SK-N-SH (cell line): ENCODE measurements around the gene RHBDL1. TPM values are rescaled to one million over a fixed set of nuclear protein-coding genes. Genes with fewer than 3 reads are reported as not detected.

Experiments used
- CTCF ChIA-PET: fragments of 300-600, 350-600 bp; formaldehyde crosslinking; extraction: SDS; loops from one replicate; lab custom pipeline; 2021; lab: Yijun Ruan, JAX
- POLR2A ChIA-PET: fragments of 350-600 bp; sonication (Branson Sonifier 250); formaldehyde crosslinking; extraction: SDS; loops from one replicate; lab custom pipeline; 2020; ENCODE audit warnings: antibody characterized with exemption, inconsistent platforms; lab: Yijun Ruan, JAX
- DNase-seq: peaks from one replicate; pipeline ENCODE4 v3.0.0; 2012
- H2AFZ ChIP-seq: fragments of 200-600 bp; sonication (generic); 2 replicates; pipeline ENCODE4 v1.8.1; 2016; ENCODE audit warnings: antibody characterized with exemption, mild to moderate bottlenecking, low read depth
- H3F3A ChIP-seq: fragments of 200-600 bp; sonication (generic); replicated peaks from 2 replicates; pipeline ENCODE3; 2016; ENCODE audit warnings: antibody characterized with exemption, mild to moderate bottlenecking; ENCODE audit not compliant: insufficient read depth
- H3K27ac ChIP-seq, 2 experiments: fragments of 200-500 bp in 1 of 2; fragments of 200-600 bp in 1 of 2; sonication (Bioruptor generic) in 1 of 2; sonication (generic), shearing (Covaris generic) in 1 of 2; 2 replicates each; pipeline versions ENCODE4 v1.5.1 to v1.6.1; 2014 to 2016; ENCODE audit warnings: low read depth in 2 of 2, inconsistent platforms in 1 of 2, low read length in 1 of 2, mild to moderate bottlenecking in 1 of 2, mixed read lengths in 1 of 2
- H3K27me3 ChIP-seq: fragments of 200-600 bp; sonication (generic), shearing (Covaris generic); 2 replicates; pipeline ENCODE4 v1.6.1; 2016; ENCODE audit warnings: mixed run types; ENCODE audit not compliant: insufficient read depth
- H3K36me3 ChIP-seq, 2 experiments: fragments of 200-500 bp in 1 of 2; fragments of 200-600 bp in 1 of 2; sonication (Bioruptor generic) in 1 of 2; sonication (generic) in 1 of 2; replicated peaks in 1 of 2; 2 replicates each; pipeline versions ENCODE3 to v1.5.1; 2014 to 2016; ENCODE audit warnings: low read length in 1 of 2, mild to moderate bottlenecking in 1 of 2; ENCODE audit not compliant: insufficient read depth in 2 of 2, control insufficient read depth in 1 of 2
- H3K4me1 ChIP-seq, 2 experiments: fragments of 200-500 bp in 1 of 2; fragments of 200-600 bp in 1 of 2; sonication (Bioruptor generic) in 1 of 2; sonication (generic), shearing (Covaris generic) in 1 of 2; 2 replicates each; pipeline versions ENCODE4 v1.5.1 to v1.6.1; 2014 to 2016; ENCODE audit warnings: low read depth in 1 of 2, low read length in 1 of 2, mixed run types in 1 of 2; ENCODE audit not compliant: insufficient read depth in 2 of 2, control insufficient read depth in 1 of 2
- H3K4me2 ChIP-seq: fragments of 200-600 bp; sonication (generic), shearing (Covaris generic); 2 replicates; pipeline ENCODE4 v1.6.1; 2017; ENCODE audit warnings: mixed run types
- H3K4me3 ChIP-seq, 2 experiments: fragments of 200-500 bp in 1 of 2; fragments of 200-600 bp in 1 of 2; sonication (Bioruptor generic) in 1 of 2; sonication (generic), shearing (Covaris generic) in 1 of 2; 2 replicates each; pipeline versions ENCODE4 v1.5.1 to v1.8.1; 2014 to 2016; ENCODE audit warnings: low read depth in 2 of 2, inconsistent platforms in 1 of 2, low read length in 1 of 2, mild to moderate bottlenecking in 1 of 2, mixed read lengths in 1 of 2, moderate library complexity in 1 of 2
- H3K79me2 ChIP-seq: fragments of 200-600 bp; sonication (generic); 2 replicates; pipeline ENCODE4 v1.8.1; 2017; ENCODE audit warnings: mild to moderate bottlenecking; ENCODE audit not compliant: insufficient read depth
- H3K9ac ChIP-seq: fragments of 200-600 bp; sonication (generic); 2 replicates; pipeline ENCODE4 v1.6.1; 2017; ENCODE audit warnings: mixed run types
- H3K9me2 ChIP-seq: fragments of 200-600 bp; sonication (generic); 2 replicates; pipeline ENCODE4 v1.6.1; 2017; ENCODE audit warnings: mixed run types
- H3K9me3 ChIP-seq: fragments of 200-600 bp; sonication (generic); 2 replicates; pipeline ENCODE4 v1.6.1; 2017; ENCODE audit warnings: mixed run types, mild to moderate bottlenecking, moderate library complexity
- H4K20me1 ChIP-seq: fragments of 200-600 bp; sonication (generic); 2 replicates; pipeline ENCODE4 v1.6.1; 2017; ENCODE audit warnings: mild to moderate bottlenecking, mixed run types; ENCODE audit not compliant: insufficient read depth
- FOXJ3 ChIP-seq: sonication (generic); formaldehyde crosslinking; IDR thresholded peaks from 2 replicates; pipeline ENCODE4 v1.5.1; 2020; ENCODE audit warnings: mild to moderate bottlenecking, missing genetic modification reagents
- GABPA ChIP-seq: IDR thresholded peaks from 2 replicates; pipeline ENCODE4 v1.4.0; 2012; ENCODE audit warnings: low read depth, mild to moderate bottlenecking
- GATA2 ChIP-seq: sonication (generic); formaldehyde crosslinking; IDR thresholded peaks from 2 replicates; pipeline ENCODE4 v1.5.0; 2020; ENCODE audit warnings: mild to moderate bottlenecking, missing genetic modification reagents
- IRF3 ChIP-seq: fragments of 150-350 bp; IDR thresholded peaks from 2 replicates; pipeline ENCODE4 v1.6.1; 2016; ENCODE audit warnings: mild to moderate bottlenecking, low read depth, low read length
- JUND ChIP-seq: IDR thresholded peaks from 2 replicates; pipeline ENCODE4 v1.4.0; 2012
- MAX ChIP-seq: IDR thresholded peaks from 2 replicates; pipeline ENCODE4 v1.4.0; 2012; ENCODE audit warnings: low read depth
- NFIC ChIP-seq: IDR thresholded peaks from 2 replicates; pipeline ENCODE4 v1.4.0; 2012; ENCODE audit warnings: borderline replicate concordance
- PBX3 ChIP-seq: IDR thresholded peaks from 2 replicates; pipeline ENCODE4; 2012
- RCOR1 ChIP-seq: fragments of 150-350 bp; IDR thresholded peaks from 2 replicates; pipeline ENCODE4 v1.6.1; 2017; ENCODE audit warnings: antibody characterized with exemption, low read length
- RFX5 ChIP-seq: IDR thresholded peaks from 2 replicates; pipeline ENCODE4 v1.6.1; 2012; ENCODE audit warnings: mild to moderate bottlenecking, improper control_type of control experiment, low read length
- RXRA ChIP-seq: IDR thresholded peaks from 2 replicates; pipeline ENCODE4 v1.4.0; 2012; ENCODE audit warnings: low read depth, mild to moderate bottlenecking, borderline replicate concordance
- USF1 ChIP-seq: IDR thresholded peaks from 2 replicates; pipeline ENCODE4 v1.4.0; 2012; ENCODE audit warnings: low read depth, borderline replicate concordance
- YY1 ChIP-seq: IDR thresholded peaks from 2 replicates; pipeline ENCODE4 v1.4.0; 2012; ENCODE audit warnings: low read depth, mild to moderate bottlenecking
- ZBTB33 ChIP-seq: IDR thresholded peaks from 2 replicates; pipeline ENCODE4 v1.4.0; 2012; ENCODE audit warnings: low read depth, borderline replicate concordance
- WGBS: methylation state at CpG from one replicate; pipeline ENCODE4 v1.1.6; 2017; ENCODE audit warnings: low lambda C conversion rate; 5-methylcytosine and 5-hydroxymethylcytosine counted together
- polyA plus RNA-seq, 3 experiments: library from polyadenylated mRNA; depleted of rRNA; stranded (reverse); fragments of >200 nt; gene quantifications; 2 replicates each; pipeline ENCODE4 v1.2.3, GENCODE V29; 2012

The RHBDL1 gene
- polyA plus RNA-seq, 1 of the 3 experiments (the other 2 are of a cell fraction) = 4.1 TPM

GRCh38 chr16:702341-702740 is 26.9 kb downstream of the RHBDL1 start (continued):
- TF ChIP-seq RCOR1 (no peak), GABPA (no peak), PBX3 (no peak)
- TF ChIP-seq, all 33 proteins: peak for 0

- Histone ChIP-seq H3K79me2 (peaks cover 60% of the 10 kb centered on the region), H3K4me3 (no peak overlapping the region), H3K9ac (no peak overlapping the region), H2AFZ (no peak overlapping the region), H3K9me2 (no peaks in the 10 kb centered on the region), H3K27ac (no peak overlapping the region), H3F3A (peaks cover 5% of the 10 kb centered on the region), H3K27me3 (no peaks in the 10 kb centered on the region), H3K9me3 (no peaks in the 10 kb centered on the region), H3K36me3 (no peaks in the 10 kb centered on the region), H4K20me1 (peaks cover 59% of the 10 kb centered on the region), H3K4me2 (no peak overlapping the region), H3K4me1 (peaks cover 4 to 19% of the 10 kb centered on the region in 2 experiments; a peak in 1 of 4 replicates)
- DNase-seq = no peak
- ChIA-PET CTCF (interaction anchor here (0.7 to 22.4 kb wide), 10 partner anchors 10 to 79 kb away, joined by 3 to 358 read pairs (median 4); partner anchors contain the start of genes ANTKMT, CCDC78, CIAO3 and HAGHL), POLR2A (interaction anchor here (2.0 kb wide), 1 partner anchor 13 kb away, joined by 7 read pairs; the partner anchor contains the start of gene WDR24)
- WGBS = 50% methylated on average over 1 of the region's 12 CpGs
- TF ChIP-seq RXRA (no peak), IRF3 (no peak), JUND (no peak), NFIC (no peak), FOXJ3 (CRISPR knock-in tag) (no peak), YY1 (no peak), GABPA (no peak), GATA2 (CRISPR knock-in tag) (no peak), ZBTB33 (no peak), USF1 (no peak), MAX (no peak), RCOR1 (no peak), RFX5 (no peak)
Measured at GRCh38 chr16:703406-703805, 27.9 kb downstream of the RHBDL1 start.
